WERI-Rb-1 (cell line): ENCODE results near the gene CPNE8.

ENCODE experiments used
- DNase-seq: peaks from one replicate; pipeline ENCODE4 v3.0.0-alpha.2; 2020
- H3K27ac ChIP-seq: fragments of 250-450 bp; sonication (Bioruptor Pico); 2 replicates; pipeline ENCODE4 v1.5.1; 2020; ENCODE audit warnings: mild to moderate bottlenecking, moderate library complexity
- H3K27me3 ChIP-seq: fragments of 250-450 bp; sonication (Bioruptor Pico); 2 replicates; pipeline ENCODE4 v1.5.1; 2021; ENCODE audit warnings: mild to moderate bottlenecking, low read depth, moderate library complexity; ENCODE audit not compliant: insufficient read depth, severe bottlenecking
- H3K36me3 ChIP-seq: fragments of 250-450 bp; sonication (Bioruptor Pico); 2 replicates; pipeline ENCODE4 v1.5.1; 2020; ENCODE audit warnings: mild to moderate bottlenecking, moderate library complexity
- H3K4me3 ChIP-seq: 2 replicates; pipeline ENCODE4 v1.5.1; 2011; ENCODE audit warnings: low read depth, mild to moderate bottlenecking, control low read depth, low read length
- H3K9me3 ChIP-seq: fragments of 250-450 bp; sonication (Bioruptor Pico); 2 replicates; pipeline ENCODE4 v1.5.1; 2021; ENCODE audit warnings: mild to moderate bottlenecking, moderate library complexity; ENCODE audit not compliant: severe bottlenecking
- CTCF ChIP-seq: IDR thresholded peaks from 2 replicates; pipeline ENCODE4 v1.5.1; 2011; ENCODE audit warnings: low read depth, mild to moderate bottlenecking, control low read depth, inconsistent platforms, low read length

The CPNE8 gene

GRCh38 chr12:38720661-38721060, 184.7 kb downstream of the CPNE8 start:
- Histone ChIP-seq H3K9me3 (no peaks in the 10 kb centered on the region), H3K36me3 (no peaks in the 10 kb centered on the region), H3K27ac (no peak overlapping the region), H3K4me3 (no peak overlapping the region), H3K27me3 (peaks cover 29% of the 10 kb centered on the region)
- no peak for DNase-seq
- TF ChIP-seq CTCF, result no peak

GRCh38 chr12:38713294-38713693, 192.1 kb downstream of the CPNE8 start:
- Histone ChIP-seq H3K4me3 (no peak overlapping the region), H3K27me3 (peaks cover 24% of the 10 kb centered on the region), H3K9me3 (no peaks in the 10 kb centered on the region), H3K36me3 (no peaks in the 10 kb centered on the region), H3K27ac (no peak overlapping the region)
- no peak for TF ChIP-seq CTCF
- DNase-seq, result no peak

- H3K9me3 ChIP-seq, result no peaks in the 10 kb centered on the region
- H3K27ac ChIP-seq, result no peak overlapping the region
- no peak for TF ChIP-seq CTCF
- DNase-seq, result no peak
- peaks cover 28% of the 10 kb centered on the region for H3K27me3 ChIP-seq
- no peak overlapping the region for H3K4me3 ChIP-seq
- H3K36me3 ChIP-seq, result no peaks in the 10 kb centered on the region
These were observed 194.3 kb downstream of the CPNE8 start for GRCh38 chr12:38711054-38711453.

- Histone ChIP-seq H3K36me3 (no peaks in the 10 kb centered on the region), H3K4me3 (no peak overlapping the region), H3K9me3 (no peaks in the 10 kb centered on the region), H3K27me3 (peaks cover 29% of the 10 kb centered on the region), H3K27ac (no peak overlapping the region)
- TF ChIP-seq CTCF, result no peak
- no peak for DNase-seq
These were observed 196.9 kb downstream of the CPNE8 start for GRCh38 chr12:38708466-38708865.

GRCh38 chr12:38707648-38708047, 197.7 kb downstream of the CPNE8 start:
- no peak for DNase-seq
- H3K9me3 ChIP-seq, result no peaks in the 10 kb centered on the region
- no peaks in the 10 kb centered on the region for H3K36me3 ChIP-seq
- peaks cover 23% of the 10 kb centered on the region for H3K27me3 ChIP-seq
- TF ChIP-seq CTCF, result no peak
- no peak overlapping the region for H3K27ac ChIP-seq
- H3K4me3 ChIP-seq, result no peak overlapping the region

GRCh38 chr12:38697289-38697688, 208.1 kb downstream of the CPNE8 start:
- H3K36me3 ChIP-seq, result no peaks in the 10 kb centered on the region
- H3K27me3 ChIP-seq, result peaks cover 20% of the 10 kb centered on the region
- H3K27ac ChIP-seq, result no peak overlapping the region
- TF ChIP-seq CTCF, result no peak
- DNase-seq, result no peak
- no peak overlapping the region for H3K4me3 ChIP-seq
- no peaks in the 10 kb centered on the region for H3K9me3 ChIP-seq
